Measurements from ENCODE around the gene SEMA4D.

The SEMA4D gene

DNA sequence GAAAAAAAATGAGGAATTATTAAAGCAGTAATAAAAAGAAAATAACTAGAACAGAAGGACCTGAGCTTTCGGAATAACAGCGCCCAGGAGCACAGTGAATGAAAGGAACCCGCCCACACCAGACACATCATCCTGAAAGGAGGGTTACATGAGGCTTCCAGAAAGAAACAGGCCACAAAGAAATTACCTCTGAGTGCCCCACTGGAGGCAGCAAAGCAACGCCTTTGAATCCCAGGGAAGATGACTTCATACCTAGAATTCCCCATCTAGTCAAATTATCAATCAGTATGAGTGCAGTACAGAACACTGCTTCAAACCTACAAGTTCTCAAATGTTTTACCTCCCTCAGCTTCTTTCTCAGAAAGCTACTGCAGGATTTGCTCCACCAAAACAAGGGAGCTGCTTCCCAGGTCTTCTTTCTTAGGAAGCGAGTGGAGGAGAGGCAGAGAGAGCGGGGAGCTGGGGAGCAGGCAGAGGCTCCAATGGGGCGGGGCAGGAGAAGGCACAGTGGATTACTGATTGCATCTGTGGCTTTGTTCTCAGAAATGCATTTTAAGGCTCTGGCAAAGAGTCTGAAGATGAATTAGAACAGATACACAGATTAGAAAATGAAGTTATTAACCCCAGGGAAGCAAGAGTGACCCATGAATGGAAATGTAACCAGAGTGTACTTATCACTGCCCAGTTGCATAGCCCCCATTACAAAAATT, 87.1 kb downstream of the SEMA4D start:
- ATAC-seq = peak; percentile 64
- Mint-ChIP-seq H3K27me3 (no peaks in the 10 kb centered on the region), H3K9me3 (peaks cover 4% of the 10 kb centered on the region), H3K4me1 (peaks cover 71% of the 10 kb centered on the region), H3K36me3 (peaks cover 23% of the 10 kb centered on the region), H3K4me3 (peak overlapping the region; percentile 61), H3K27ac (peak overlapping the region; percentile 93)

DNA sequence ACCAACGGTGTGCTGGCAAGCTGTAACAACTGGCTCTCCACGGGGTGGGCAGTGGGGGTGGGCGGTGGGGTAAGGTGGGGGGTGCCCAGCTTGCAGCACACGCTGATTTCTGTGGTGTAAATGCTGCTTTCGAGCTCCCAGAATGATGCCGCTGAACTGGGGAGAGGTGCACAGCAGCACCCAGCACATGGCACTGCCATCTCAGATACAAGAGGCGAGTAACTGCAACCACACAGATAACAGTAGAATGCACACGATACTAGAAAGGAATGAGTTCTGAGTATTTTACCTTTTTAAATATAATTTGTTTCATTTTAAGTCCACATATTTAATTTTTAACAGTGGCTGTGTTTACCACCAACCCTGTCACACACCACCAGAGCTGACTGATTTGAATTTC, 87.9 kb downstream of the SEMA4D start:
- Mint-ChIP-seq H3K4me1 (peaks cover 71% of the 10 kb centered on the region), H3K27me3 (no peaks in the 10 kb centered on the region), H3K4me3 (peak overlapping the region; percentile 49), H3K36me3 (peaks cover 31% of the 10 kb centered on the region), H3K27ac (peak overlapping the region; percentile 93), H3K9me3 (peaks cover 4% of the 10 kb centered on the region)
- no peak for ATAC-seq

DNA sequence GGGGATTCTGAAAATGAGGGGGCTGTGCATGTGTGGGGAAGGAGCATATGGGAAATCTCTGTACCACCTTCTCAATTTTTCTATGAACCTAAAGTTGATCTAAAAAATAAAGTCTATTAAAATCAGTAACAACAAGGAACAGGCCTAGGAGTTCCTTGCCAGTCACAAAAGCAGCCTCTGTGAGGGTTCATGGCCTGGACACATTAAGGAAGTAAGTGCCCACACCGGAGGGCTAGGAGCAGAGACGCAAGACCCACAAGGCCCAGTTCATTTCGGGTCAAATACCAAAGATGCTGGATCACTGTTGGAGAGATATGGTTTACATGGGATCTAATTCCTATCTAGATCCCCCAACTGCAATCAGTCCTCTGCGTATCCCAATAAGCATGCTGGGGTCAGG, 88.4 kb downstream of the SEMA4D start:
- Mint-ChIP-seq H3K4me1 (peaks cover 71% of the 10 kb centered on the region), H3K27ac (peak overlapping the region; percentile 93), H3K9me3 (peaks cover 4% of the 10 kb centered on the region), H3K4me3 (peak overlapping the region; percentile 45), H3K27me3 (no peaks in the 10 kb centered on the region), H3K36me3 (peaks cover 37% of the 10 kb centered on the region)
- ATAC-seq = no peak

DNA sequence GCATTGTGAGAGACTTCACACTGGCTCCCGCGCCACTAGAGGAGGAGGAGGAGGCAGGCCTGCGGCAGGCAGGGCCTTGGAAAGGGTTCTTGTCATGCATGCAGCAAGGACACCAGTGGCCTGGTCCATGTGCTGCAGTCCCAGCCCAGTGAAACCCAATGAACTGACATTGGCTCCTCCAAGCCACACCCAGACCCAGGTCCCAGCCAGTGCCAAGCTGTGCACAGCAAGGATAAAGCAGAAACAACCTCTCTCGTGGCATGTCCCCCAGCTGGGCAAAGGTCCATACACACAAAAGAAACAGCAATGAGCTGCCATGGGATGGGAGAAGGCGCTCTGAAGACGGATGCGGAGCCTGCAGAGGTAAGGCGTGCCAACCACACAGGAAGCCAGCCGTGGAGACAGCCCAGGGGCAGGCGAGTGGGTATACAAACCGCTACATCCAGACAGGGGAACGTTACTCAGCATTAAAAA, 89.2 kb downstream of the SEMA4D start:
- peak overlapping the region; percentile 93 for H3K27ac Mint-ChIP-seq
- ATAC-seq = peak; percentile 76
- H3K4me1 Mint-ChIP-seq = peaks cover 79% of the 10 kb centered on the region
- H3K4me3 Mint-ChIP-seq = peak overlapping the region; percentile 45
- H3K9me3 Mint-ChIP-seq = peaks cover 4% of the 10 kb centered on the region
- H3K27me3 Mint-ChIP-seq = no peaks in the 10 kb centered on the region
- H3K36me3 Mint-ChIP-seq = peaks cover 45% of the 10 kb centered on the region

DNA sequence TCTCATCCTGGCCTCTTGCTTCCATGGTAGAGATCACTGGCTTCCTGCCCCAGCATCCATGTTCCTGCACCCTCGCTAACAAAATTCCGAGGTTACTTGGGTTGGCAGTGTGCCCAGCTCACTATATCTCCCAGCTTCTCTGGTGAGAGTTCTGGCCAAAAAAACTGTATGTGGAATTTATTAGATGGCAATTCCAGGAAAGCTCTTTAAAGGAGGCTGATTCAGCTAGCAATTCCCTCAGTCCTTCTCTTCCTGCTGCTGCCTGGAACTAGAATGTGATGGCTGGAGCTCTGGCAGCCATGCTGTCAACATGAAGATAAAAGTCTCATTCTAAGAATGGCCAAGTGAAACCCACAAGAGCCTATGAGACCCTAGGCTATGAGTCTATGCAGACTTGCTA, 90.8 kb downstream of the SEMA4D start:
- Mint-ChIP-seq H3K4me3 (no peak overlapping the region), H3K4me1 (peaks cover 91% of the 10 kb centered on the region), H3K36me3 (peaks cover 55% of the 10 kb centered on the region), H3K9me3 (peaks cover 4% of the 10 kb centered on the region), H3K27me3 (no peaks in the 10 kb centered on the region), H3K27ac (peak overlapping the region; percentile 93)
- ATAC-seq = no peak

DNA sequence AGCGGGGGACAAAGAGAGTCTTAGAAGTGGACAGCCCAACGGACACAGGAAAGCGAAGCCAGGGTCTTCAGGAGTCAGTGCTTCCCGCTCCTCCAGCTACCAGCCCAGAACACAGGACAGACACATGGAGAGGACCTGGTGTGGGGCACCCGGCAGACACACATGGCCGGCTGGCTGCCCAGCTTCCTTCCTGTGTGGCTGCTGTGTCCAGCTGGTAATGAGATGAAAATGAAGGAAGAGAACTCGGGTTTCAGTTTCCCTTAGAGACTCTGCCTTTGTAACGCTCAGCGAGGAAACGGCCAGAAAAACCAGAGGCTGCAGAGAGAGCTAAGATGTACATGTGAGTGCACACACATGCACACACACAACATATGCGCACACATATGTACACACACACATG, 92.1 kb downstream of the SEMA4D start:
- peaks cover 61% of the 10 kb centered on the region for H3K36me3 Mint-ChIP-seq
- peak overlapping the region; percentile 93 for H3K27ac Mint-ChIP-seq
- no peaks in the 10 kb centered on the region for H3K27me3 Mint-ChIP-seq
- H3K4me1 Mint-ChIP-seq = peaks cover 96% of the 10 kb centered on the region
- ATAC-seq = peak; percentile 77
- peaks cover 4% of the 10 kb centered on the region for H3K9me3 Mint-ChIP-seq
- H3K4me3 Mint-ChIP-seq = peak overlapping the region; percentile 81

DNA sequence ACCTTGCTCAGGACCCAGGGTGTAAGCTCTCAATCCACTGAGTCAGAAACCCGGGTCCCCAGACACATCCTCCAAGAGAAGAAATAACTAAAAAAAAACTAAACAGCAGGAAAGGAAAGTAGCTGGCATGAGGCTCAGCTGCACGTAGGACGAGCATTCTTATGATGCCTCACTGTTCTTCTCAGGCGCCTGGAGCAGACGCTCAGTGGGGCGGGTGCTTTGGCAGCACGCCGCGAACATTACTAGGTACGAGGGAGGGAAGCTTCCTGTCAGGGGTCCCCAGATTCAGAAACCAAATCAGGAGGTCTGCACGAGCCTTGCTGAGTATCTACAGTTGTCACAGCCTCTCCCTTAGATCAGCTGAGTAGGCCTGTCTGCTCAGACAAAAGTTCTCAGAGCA, 93.8 kb downstream of the SEMA4D start:
- no peaks in the 10 kb centered on the region for H3K27me3 Mint-ChIP-seq
- peak overlapping the region; percentile 81 for H3K4me3 Mint-ChIP-seq
- ATAC-seq = no peak
- peaks cover 64% of the 10 kb centered on the region for H3K36me3 Mint-ChIP-seq
- peaks cover 4% of the 10 kb centered on the region for H3K9me3 Mint-ChIP-seq
- peak overlapping the region; percentile 93 for H3K27ac Mint-ChIP-seq
- H3K4me1 Mint-ChIP-seq = peaks cover 96% of the 10 kb centered on the region

DNA sequence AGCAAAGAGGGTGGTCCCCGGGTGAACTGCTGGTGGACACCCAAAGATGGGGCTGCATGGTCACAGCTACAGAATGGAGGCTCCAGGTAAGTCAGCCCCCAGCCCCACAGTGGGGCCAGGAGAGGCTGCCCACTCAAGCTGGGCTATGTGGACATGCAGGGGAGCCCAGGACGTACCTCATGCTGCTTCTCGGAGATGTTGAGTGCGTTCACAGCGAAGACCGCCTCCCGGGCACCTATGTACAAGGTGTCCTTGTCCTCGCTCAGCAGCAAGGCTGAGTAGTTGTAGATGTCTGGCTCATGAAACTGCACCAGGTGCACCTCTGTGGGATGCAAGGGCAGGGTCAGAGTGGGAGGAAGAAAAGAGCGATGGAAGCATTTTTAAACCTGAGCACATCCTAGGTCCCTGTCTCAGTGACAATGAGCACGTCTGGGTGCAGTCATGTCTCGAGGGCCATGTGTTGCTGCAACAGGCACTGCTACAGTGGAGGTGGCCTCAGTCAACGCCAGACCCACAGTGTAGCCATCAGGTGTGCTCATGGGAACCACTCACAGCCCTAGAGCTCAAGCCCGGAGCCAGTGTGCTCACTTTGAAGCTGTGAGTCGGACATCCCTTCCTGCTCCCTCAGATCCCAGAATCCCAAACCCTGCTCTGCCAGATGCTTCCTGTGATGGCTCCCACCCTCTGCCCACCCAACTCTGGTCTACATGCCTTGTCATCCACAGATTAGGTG, 95.1 kb downstream of the SEMA4D start:
- Mint-ChIP-seq H3K4me3 (peak overlapping the region; percentile 15), H3K27ac (peak overlapping the region; percentile 99), H3K9me3 (peaks cover 4% of the 10 kb centered on the region), H3K36me3 (peaks cover 70% of the 10 kb centered on the region), H3K4me1 (peaks cover 85% of the 10 kb centered on the region), H3K27me3 (no peaks in the 10 kb centered on the region)
- ATAC-seq = no peak

DNA sequence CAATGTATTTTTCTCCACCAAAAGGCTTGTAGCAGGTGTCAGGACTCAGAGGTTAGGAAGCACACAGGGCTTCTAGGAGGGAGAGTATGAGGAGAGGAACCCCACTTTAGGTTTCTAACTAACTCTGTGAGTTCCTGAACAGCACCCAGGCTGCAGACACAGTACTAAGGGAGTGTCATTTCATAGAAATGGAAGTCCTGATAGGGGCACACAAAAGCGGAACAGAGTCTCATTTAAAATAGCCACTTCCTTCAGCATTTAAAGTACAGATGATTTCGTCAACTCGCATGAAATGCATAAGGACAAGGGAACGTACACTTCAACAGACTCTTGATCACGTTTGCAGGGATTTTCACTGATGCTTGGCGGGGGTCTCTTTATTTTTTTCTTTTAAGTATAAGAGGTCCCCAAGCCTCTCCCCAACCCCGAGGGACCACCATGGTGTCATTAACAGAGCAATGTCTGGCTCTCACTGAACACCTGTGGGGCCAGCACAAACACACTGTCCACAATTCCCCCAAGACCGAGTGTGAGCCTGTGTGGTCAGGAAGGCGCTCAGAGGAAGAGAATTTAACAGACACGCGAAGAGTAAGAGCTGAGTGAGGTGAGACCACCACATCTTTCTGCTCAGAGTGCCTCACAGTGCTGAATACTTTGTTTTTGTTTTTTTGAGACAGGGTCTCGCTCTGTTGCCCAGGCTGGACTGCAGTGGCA, 97.4 kb downstream of the SEMA4D start:
- H3K9me3 Mint-ChIP-seq = no peaks in the 10 kb centered on the region
- ATAC-seq = peak; percentile 96
- no peaks in the 10 kb centered on the region for H3K27me3 Mint-ChIP-seq
- peak overlapping the region; percentile 99 for H3K27ac Mint-ChIP-seq
- peaks cover 80% of the 10 kb centered on the region for H3K36me3 Mint-ChIP-seq
- H3K4me3 Mint-ChIP-seq = peak overlapping the region; percentile 81
- peaks cover 62% of the 10 kb centered on the region for H3K4me1 Mint-ChIP-seq

DNA sequence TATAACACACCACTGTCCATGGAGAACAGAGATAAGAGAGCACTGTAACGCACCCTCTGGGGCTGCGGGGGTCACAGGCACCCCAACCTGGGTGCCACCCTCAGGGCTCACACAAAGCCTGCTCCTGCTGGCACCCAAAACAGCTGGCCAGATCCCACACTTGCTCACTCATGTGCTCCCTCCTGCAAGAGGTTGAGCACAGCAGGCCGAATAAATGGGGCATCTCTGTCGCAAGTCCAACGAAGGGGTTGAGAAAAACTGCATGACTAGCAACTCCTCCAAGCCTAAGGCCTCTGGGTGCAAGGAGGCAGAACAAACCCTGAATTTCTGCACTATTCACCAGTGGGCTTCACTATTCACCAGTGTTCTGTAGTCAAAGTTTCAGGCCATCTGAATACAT, 99.3 kb downstream of the SEMA4D start:
- peaks cover 72% of the 10 kb centered on the region for H3K36me3 Mint-ChIP-seq
- no peaks in the 10 kb centered on the region for H3K27me3 Mint-ChIP-seq
- H3K9me3 Mint-ChIP-seq = no peaks in the 10 kb centered on the region
- peaks cover 43% of the 10 kb centered on the region for H3K4me1 Mint-ChIP-seq
- no peak overlapping the region for H3K4me3 Mint-ChIP-seq
- no peak for ATAC-seq
- H3K27ac Mint-ChIP-seq = no peak overlapping the region

DNA sequence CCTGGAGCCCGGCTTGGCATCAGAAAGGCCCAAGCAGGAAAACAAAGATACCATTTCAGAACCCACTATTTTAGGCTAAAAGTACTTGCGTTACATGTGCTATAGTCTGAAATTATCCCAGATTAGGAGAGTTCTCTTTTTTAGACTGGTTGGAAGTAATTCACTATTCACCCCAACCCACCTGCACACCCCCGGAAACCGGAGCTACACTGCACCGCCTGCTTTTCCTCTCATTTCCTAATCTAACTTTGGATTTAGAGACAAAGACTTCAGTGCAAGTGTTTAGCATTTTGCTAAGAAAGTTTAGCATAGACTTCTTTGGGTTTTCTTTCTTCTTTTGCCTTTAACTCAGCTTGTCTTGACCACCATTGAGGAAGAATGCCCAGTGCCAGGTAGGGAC, 100.4 kb downstream of the SEMA4D start:
- ATAC-seq = no peak
- no peaks in the 10 kb centered on the region for H3K27me3 Mint-ChIP-seq
- no peaks in the 10 kb centered on the region for H3K9me3 Mint-ChIP-seq
- no peak overlapping the region for H3K4me3 Mint-ChIP-seq
- H3K27ac Mint-ChIP-seq = no peak overlapping the region
- peaks cover 36% of the 10 kb centered on the region for H3K4me1 Mint-ChIP-seq
- peaks cover 78% of the 10 kb centered on the region for H3K36me3 Mint-ChIP-seq

DNA sequence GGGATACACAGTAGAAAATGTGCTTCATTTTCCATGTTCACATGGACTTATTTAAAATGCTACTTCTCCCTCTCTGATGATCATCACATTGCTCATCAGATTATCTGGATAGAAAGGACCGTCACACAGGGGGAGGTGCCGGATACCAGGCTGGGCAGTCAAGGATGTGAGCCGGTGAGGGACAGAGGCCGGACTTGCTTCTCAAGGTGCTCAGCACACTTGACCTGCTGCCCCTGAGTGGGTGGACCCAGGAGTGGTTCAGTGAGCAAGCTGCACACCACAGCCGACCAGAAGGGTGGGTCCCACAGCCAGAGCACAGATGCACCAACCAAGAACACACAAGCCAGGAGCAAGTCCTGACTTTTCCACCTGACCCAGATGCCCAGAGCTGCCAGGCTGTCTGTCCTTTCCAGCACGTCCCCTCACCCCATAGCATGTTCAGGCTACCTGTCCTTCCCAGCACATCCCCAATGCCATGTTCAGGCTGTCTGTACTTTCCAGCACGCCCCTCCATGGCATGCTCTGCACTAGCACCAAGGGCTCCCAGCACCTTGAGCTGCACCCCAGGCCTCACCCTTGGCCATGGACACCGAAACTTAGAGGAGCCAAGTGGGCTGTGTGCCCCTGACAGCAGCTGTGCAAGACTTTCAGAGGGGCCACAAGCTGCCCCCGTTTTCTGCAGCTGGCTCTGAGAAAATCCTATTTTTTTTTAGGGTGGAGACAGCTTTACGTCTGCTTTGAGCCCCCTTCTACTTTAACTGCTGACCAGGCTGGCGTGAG, 101.8 kb downstream of the SEMA4D start:
- Mint-ChIP-seq H3K27me3 (no peaks in the 10 kb centered on the region), H3K4me3 (no peak overlapping the region), H3K27ac (no peak overlapping the region), H3K36me3 (peaks cover 76% of the 10 kb centered on the region), H3K9me3 (no peaks in the 10 kb centered on the region), H3K4me1 (peaks cover 22% of the 10 kb centered on the region)
- ATAC-seq = no peak

DNA sequence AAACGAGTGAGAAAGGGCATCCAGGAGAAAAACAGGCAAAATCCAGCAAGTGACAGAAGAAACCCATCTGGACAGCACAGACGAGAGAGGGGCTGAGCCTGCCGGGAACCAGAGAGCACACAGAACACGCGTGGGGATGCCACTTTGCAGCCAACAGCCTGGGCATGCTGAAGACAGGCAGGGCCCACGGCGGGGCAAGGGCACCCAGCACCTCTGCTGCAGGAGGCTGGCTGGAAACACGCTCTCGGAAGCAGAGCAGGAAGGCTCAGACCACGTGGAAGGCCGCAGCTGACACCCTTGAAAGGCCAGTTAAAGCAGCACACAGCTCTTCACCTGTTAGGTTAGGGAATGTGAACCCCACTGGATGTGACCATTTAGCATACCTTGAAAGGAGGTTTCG, 103.5 kb downstream of the SEMA4D start:
- Mint-ChIP-seq H3K4me1 (peaks cover 5% of the 10 kb centered on the region), H3K27ac (peak overlapping the region; percentile 37), H3K4me3 (no peak overlapping the region), H3K36me3 (peaks cover 82% of the 10 kb centered on the region), H3K9me3 (no peaks in the 10 kb centered on the region), H3K27me3 (no peaks in the 10 kb centered on the region)
- no peak for ATAC-seq

DNA sequence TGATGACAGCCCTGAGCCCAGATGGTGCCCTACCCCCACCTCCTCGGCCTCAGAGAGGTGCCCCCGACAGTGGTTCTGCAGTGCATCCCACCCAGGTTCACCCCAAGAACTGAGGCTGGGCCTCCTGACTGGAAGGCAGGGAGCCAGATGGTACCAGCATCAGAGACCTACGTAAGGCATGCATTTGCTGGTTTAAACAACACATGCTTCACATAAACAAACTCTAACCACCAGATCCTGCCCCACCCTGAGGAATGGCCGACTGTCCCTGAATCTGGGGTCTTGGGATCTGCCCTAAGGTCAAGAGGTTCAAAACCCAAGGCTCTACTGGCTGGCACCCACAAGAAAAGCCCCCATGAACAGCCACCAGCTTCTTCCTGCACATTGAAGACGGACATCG, 106.3 kb downstream of the SEMA4D start:
- Mint-ChIP-seq H3K4me1 (no peaks in the 10 kb centered on the region), H3K27me3 (no peaks in the 10 kb centered on the region), H3K9me3 (no peaks in the 10 kb centered on the region), H3K36me3 (peaks cover 83% of the 10 kb centered on the region), H3K27ac (peak overlapping the region; percentile 24), H3K4me3 (no peak overlapping the region)
- no peak for ATAC-seq
